C4-2B (cell line): ENCODE measurements around the gene HIP1.

Source experiments
- ZFX ChIP-seq: fragments of 450-650 bp; IDR thresholded peaks from 2 replicates; pipeline ENCODE4 v1.6.1; 2017
- TF ChIP-seq, protein P1 (sequence below): fragments of 450-650 bp; conservative IDR thresholded peaks from 2 replicates; pipeline ENCODE4 v1.5.1; 2017; ENCODE audit warnings: mild to moderate bottlenecking

GRCh38 chr7:75640201-75640600 lies 98.5 kb downstream of the HIP1 start:
- TF ChIP-seq, protein P1, sequence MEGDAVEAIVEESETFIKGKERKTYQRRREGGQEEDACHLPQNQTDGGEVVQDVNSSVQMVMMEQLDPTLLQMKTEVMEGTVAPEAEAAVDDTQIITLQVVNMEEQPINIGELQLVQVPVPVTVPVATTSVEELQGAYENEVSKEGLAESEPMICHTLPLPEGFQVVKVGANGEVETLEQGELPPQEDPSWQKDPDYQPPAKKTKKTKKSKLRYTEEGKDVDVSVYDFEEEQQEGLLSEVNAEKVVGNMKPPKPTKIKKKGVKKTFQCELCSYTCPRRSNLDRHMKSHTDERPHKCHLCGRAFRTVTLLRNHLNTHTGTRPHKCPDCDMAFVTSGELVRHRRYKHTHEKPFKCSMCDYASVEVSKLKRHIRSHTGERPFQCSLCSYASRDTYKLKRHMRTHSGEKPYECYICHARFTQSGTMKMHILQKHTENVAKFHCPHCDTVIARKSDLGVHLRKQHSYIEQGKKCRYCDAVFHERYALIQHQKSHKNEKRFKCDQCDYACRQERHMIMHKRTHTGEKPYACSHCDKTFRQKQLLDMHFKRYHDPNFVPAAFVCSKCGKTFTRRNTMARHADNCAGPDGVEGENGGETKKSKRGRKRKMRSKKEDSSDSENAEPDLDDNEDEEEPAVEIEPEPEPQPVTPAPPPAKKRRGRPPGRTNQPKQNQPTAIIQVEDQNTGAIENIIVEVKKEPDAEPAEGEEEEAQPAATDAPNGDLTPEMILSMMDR: no peak
- no peak for TF ChIP-seq ZFX
